NCI-H1092 treated with DMSO at 0.1 percent for 48 hours (cell line): Measurements from ENCODE around the gene MARCHF10.
A peak's percentile ranks its signal among the peaks of the same experiment; 100 is the strongest.
"Not testable (repeated sequence)": the region's sequence is repeated elsewhere in the genome, so short reads cannot be mapped to it uniquely, and the experiment has no call there.

ENCODE experiments used
- DNase-seq: peaks from one replicate; lab custom pipeline; 2025; lab: John Stamatoyannopoulos, UW

Gene MARCHF10

GRCh38 chr17:62696726-62697490, 111.2 kb downstream of the MARCHF10 start:
- DNase-seq = no peak

GRCh38 chr17:62696256-62696655, 111.9 kb downstream of the MARCHF10 start:
- DNase-seq = no peak

GRCh38 chr17:62695093-62695738, 112.9 kb downstream of the MARCHF10 start:
- not testable (repeated sequence) for DNase-seq

- DNase-seq = peak; percentile 44
Observed at GRCh38 chr17:62693616-62694409, 114.3 kb downstream of the MARCHF10 start.

GRCh38 chr17:62692721-62693431, 115.2 kb downstream of the MARCHF10 start:
- no peak for DNase-seq

GRCh38 chr17:62692159-62692651, 115.9 kb downstream of the MARCHF10 start:
- DNase-seq = peak; percentile 24

GRCh38 chr17:62691589-62691915, 116.6 kb downstream of the MARCHF10 start:
- DNase-seq = not testable (repeated sequence)

GRCh38 chr17:62690168-62690897, 117.8 kb downstream of the MARCHF10 start:
- DNase-seq = peak; percentile 14

GRCh38 chr17:62689441-62690167, 118.5 kb downstream of the MARCHF10 start:
- DNase-seq = peak; percentile 20

GRCh38 chr17:62688398-62689160, 119.5 kb downstream of the MARCHF10 start:
- peak; percentile 65 for DNase-seq

GRCh38 chr17:62687997-62688396, 120.1 kb downstream of the MARCHF10 start:
- peak; percentile 57 for DNase-seq

- DNase-seq = no peak
Observed at GRCh38 chr17:62684179-62684578, 123.9 kb downstream of the MARCHF10 start.

GRCh38 chr17:62681939-62682381, 126.2 kb downstream of the MARCHF10 start:
- DNase-seq = no peak

GRCh38 chr17:62681061-62681938, 126.8 kb downstream of the MARCHF10 start:
- no peak for DNase-seq

GRCh38 chr17:62680541-62681052, 127.5 kb downstream of the MARCHF10 start:
- DNase-seq = no peak

GRCh38 chr17:62679866-62680377, 128.2 kb downstream of the MARCHF10 start:
- DNase-seq = no peak

- DNase-seq = no peak
Observed at GRCh38 chr17:62678214-62678919, 129.7 kb downstream of the MARCHF10 start.
